ENCODE data around the gene MYO6.

MYO6 gene

DNA sequence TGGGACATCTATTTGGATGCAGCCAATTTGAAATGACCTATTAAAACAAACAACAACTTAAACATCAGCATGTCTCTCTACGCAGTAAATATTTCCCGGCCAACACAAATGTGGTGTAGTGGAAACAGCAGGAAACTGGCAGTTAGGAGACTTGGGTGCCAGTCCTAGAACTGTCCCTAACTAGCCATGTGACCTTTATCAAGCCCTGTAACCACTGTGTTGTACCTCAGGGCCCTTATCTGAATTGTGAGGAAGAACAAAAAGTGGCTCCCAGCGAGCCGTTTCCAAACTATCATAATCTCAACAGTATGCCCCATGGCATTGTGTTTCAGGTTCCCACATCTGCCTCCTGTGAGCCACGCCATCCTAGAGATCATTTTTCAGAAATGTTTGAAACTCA is 198.9 kb downstream of the MYO6 start:
- DNase-seq (ENCODE audit: low read depth), result no peak

DNA sequence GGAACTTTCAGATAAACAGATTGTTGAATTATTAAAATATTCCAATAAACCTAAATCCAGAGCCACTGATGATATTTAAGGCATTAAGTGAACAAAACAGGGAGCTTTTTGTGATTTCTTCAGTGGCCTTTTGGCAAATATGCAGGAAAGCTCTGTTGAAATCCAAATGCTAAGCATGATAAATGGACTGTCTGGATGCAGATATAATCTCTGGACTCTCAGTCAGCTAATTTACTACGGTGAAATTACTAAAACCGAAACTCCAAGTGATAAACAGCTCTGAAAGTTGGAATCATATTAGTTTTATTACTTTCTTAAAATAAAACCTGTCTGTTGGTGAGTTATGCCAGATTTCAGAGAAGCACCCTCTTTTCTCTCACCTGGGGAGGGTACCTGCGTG is 203.1 kb downstream of the MYO6 start:
- no peak for DNase-seq (ENCODE audit: low read depth)

DNA sequence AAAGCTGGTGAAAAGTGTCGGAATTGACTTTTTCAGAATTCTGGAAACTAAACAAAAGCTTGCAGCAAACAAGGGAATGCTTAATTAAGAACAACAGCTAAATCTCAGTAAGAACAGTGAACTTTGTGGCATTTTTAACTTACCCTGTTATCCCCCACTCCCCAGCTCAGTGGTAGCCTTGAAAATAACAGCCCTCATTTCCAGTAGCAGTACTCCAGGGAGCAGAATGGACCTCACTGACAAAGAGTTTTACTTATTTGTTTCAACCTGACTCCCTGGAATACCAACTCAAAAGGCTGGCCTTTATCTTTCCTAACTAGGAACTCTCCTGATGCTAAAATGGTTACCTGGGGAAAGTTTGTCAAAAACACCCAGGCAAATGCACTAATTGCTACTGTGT is 214.5 kb downstream of the MYO6 start:
- DNase-seq (ENCODE audit: low read depth), result no peak

DNA sequence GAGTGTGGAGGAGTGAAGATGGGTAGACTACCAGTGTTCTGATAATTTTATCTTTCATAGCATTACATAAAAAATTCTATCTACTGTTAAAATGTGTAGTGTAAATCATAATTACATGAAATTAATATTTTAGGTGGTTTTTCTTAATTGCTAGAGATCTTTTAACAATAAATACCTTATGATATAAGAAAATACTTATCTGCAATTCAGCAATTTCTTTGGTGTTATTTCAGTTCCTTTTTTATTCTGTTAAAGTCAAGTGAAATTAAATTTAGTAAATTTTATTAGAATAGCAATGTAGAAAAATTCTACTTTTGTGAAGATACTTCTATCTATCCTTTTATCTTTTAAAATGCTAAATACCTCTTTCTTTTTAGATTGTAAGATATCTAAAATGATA is 219.1 kb downstream of the MYO6 start:
- no peak for DNase-seq (ENCODE audit: low read depth)
